ENCODE data around the gene SPRR2B.
"Not testable (repeated sequence)": the region's sequence is repeated elsewhere in the genome, so short reads cannot be mapped to it uniquely, and the experiment has no call there.

SPRR2B gene

DNA sequence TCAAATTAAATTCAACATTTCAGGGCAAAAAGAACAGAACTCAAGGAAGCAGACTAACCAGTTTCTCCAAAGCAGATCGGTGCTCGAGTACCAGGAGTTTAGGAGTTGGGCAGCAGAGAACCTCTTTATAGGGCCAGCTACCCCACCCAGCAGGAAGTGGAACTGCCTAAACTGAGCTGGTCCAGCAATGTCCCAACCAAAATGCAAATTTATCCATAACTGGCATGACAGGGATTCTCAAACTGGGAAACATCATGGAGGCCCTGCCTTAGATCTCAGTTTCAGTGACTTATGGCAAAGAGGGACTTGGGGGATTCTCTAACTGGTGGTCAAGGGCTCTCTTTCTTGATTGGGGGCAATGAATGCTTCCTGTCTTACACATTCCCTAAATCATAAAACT is at the start of gene SPRR2B:
Gene SPRR2B (minus strand): TSS at position 101 of the 400 bp plus-strand sequence. CDS start 772 bp downstream, outside the sequence.
- Histone ChIP-seq H3K36me3 (ENCODE audit: control insufficient read depth, insufficient read depth, low read length) (no peaks in the 10 kb centered on the region), H3K4me3 (ENCODE audit: low read depth, low read length) (no peak within 1 kb of the TSS), H3K27me3 (ENCODE audit: control insufficient read depth, insufficient read depth, low read length) (no peaks in the 10 kb centered on the region), H3K9me3 (ENCODE audit: control insufficient read depth, insufficient read depth, low read length) (no peaks in the 10 kb centered on the region), H3K27ac (ENCODE audit: low read depth, low read length) (no peak within 1 kb of the TSS), H3K4me1 (ENCODE audit: control insufficient read depth, insufficient read depth, low read length) (no peaks in the 10 kb centered on the region), H3K9ac (ENCODE audit: low read depth, low read length) (no peak within 1 kb of the TSS)

DNA sequence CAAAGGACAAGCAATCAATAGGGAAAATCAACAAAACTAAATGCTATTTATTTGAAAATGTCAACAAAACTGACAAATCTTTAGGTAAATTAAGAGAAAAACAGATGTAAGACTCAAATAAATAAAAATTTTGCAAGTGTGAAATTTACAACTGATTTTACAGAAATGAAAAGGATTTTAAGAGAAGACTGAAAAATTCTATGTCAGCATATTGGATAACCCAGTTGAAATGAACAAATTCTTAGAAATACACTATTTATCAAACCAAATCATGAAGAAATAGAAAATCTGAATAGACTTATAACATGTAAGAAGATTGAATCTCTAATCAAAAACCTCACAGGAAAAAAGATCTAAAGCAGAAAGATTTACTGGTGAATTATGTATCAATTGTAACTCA is 49.5 kb upstream of the SPRR2B start:
- Histone ChIP-seq H3K27me3 (ENCODE audit: control insufficient read depth, insufficient read depth, low read length) (no peaks in the 10 kb centered on the region), H3K9ac (ENCODE audit: low read depth, low read length) (no peak overlapping the region), H3K4me1 (ENCODE audit: control insufficient read depth, insufficient read depth, low read length) (peaks cover 13% of the 10 kb centered on the region), H3K9me3 (ENCODE audit: control insufficient read depth, insufficient read depth, low read length) (peaks cover 16% of the 10 kb centered on the region), H3K4me3 (ENCODE audit: low read depth, low read length) (no peak overlapping the region), H3K27ac (ENCODE audit: low read depth, low read length) (no peak overlapping the region), H3K36me3 (ENCODE audit: control insufficient read depth, insufficient read depth, low read length) (no peaks in the 10 kb centered on the region)

DNA sequence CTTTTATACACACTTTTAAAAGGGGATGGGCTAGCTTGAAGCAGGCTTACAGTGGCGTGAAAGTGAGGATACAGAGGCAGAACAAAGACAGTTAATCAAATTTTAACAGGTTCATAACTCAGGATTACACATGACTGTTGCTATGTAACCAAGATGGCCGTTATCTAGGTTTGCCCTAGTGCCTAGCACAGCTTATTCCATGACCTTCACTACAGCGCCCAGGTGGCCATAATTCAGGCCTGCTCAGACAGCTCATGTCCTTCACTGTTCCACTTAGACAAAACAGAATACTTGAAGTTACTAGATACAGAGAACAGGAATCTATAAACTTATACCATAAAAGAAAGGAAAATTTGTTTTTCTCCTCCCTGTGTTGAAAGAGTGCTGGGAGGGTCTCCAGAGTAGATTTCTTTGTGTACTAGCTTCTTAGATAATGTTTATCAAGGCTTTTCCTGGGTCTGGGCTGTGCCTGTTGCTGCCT is 48.1 kb upstream of the SPRR2B start:
- no peak overlapping the region for H3K27ac ChIP-seq (ENCODE audit: low read depth, low read length)
- H3K36me3 ChIP-seq (ENCODE audit: control insufficient read depth, insufficient read depth, low read length): no peaks in the 10 kb centered on the region
- no peak overlapping the region for H3K4me3 ChIP-seq (ENCODE audit: low read depth, low read length)
- no peak overlapping the region for H3K9ac ChIP-seq (ENCODE audit: low read depth, low read length)
- no peaks in the 10 kb centered on the region for H3K27me3 ChIP-seq (ENCODE audit: control insufficient read depth, insufficient read depth, low read length)
- H3K4me1 ChIP-seq (ENCODE audit: control insufficient read depth, insufficient read depth, low read length): peaks cover 11% of the 10 kb centered on the region
- peaks cover 2% of the 10 kb centered on the region; the same call in 1 of the 2 replicates for H3K9me3 ChIP-seq (ENCODE audit: control insufficient read depth, insufficient read depth, low read length)

DNA sequence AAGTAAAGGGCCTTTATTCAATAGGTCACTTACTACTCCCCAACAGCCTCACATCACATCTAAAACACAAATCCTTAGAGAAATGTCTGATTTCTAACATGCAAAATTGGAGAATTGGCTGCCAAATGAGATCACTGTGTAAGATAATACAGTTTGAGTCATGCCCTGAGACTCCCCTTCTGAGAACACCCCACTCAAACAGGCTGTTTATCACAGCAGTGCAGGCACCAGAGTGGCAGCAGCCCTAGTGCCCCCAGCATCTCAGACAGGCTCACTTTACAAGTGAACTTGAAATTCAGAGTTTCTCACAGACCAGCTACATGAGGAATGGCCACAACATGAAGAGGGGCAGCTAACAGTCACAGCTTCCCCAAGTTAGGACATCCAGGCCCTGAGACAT is 43.9 kb upstream of the SPRR2B start:
- H3K27ac ChIP-seq (ENCODE audit: low read depth, low read length); H3K36me3 ChIP-seq (ENCODE audit: control insufficient read depth, insufficient read depth, low read length); H3K9ac ChIP-seq (ENCODE audit: low read depth, low read length); H3K9me3 ChIP-seq (ENCODE audit: control insufficient read depth, insufficient read depth, low read length); H3K27me3 ChIP-seq (ENCODE audit: control insufficient read depth, insufficient read depth, low read length); H3K4me1 ChIP-seq (ENCODE audit: control insufficient read depth, insufficient read depth, low read length); H3K4me3 ChIP-seq (ENCODE audit: low read depth, low read length): not testable (repeated sequence)

DNA sequence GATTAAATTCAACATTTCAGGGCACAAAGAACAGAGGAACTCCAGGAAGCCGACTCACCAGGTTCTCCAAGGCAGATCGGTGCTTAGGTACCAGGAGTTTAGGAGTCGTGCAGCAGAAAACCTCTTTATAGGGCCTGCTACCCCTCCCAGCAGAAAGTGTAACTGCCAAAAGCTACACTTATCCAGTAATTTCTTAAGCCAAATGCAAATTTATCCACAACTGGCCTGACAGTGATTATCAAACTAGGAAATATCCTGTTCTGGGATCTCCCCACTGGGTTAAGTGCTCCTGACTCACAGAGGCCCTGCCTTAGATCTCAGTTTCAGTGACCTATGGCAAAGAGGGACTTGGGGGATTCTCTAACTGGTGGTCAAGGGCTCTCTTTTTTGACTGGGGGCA is 42.0 kb upstream of the SPRR2B start, which contains the start of gene SPRR2F:
Gene SPRR2F (minus strand): TSS at position 101 of the 400 bp plus-strand sequence. CDS start 783 bp downstream, outside the sequence.
- H3K4me3 ChIP-seq (ENCODE audit: low read depth, low read length): no peak within 1 kb of the TSS
- no peaks in the 10 kb centered on the region for H3K36me3 ChIP-seq (ENCODE audit: control insufficient read depth, insufficient read depth, low read length)
- no peaks in the 10 kb centered on the region for H3K9me3 ChIP-seq (ENCODE audit: control insufficient read depth, insufficient read depth, low read length)
- H3K9ac ChIP-seq (ENCODE audit: low read depth, low read length): no peak within 1 kb of the TSS
- H3K4me1 ChIP-seq (ENCODE audit: control insufficient read depth, insufficient read depth, low read length): no peaks in the 10 kb centered on the region
- no peaks in the 10 kb centered on the region for H3K27me3 ChIP-seq (ENCODE audit: control insufficient read depth, insufficient read depth, low read length)
- H3K27ac ChIP-seq (ENCODE audit: low read depth, low read length): no peak within 1 kb of the TSS

DNA sequence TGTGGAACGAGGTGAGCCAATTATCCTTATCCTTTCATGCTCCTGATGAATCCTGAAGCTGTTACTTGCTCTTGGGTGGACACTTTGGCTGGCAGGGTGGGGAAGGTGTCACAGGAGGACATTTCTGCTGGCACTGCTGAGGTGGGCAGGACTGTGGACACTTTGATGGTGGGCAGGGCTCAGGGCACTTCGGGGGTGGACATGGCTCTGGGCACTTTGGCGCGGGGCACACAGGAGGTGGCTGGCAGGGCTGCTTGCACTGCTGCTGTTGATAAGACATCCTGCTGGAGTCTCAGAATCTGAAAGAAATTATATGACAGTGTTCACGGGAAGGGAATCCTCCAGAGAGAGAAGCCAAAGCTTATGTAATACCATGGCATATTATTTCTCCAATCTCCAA is 41.0 kb upstream of the SPRR2B start:
- H3K4me1 ChIP-seq (ENCODE audit: control insufficient read depth, insufficient read depth, low read length); H3K9me3 ChIP-seq (ENCODE audit: control insufficient read depth, insufficient read depth, low read length); H3K36me3 ChIP-seq (ENCODE audit: control insufficient read depth, insufficient read depth, low read length); H3K27ac ChIP-seq (ENCODE audit: low read depth, low read length); H3K9ac ChIP-seq (ENCODE audit: low read depth, low read length); H3K4me3 ChIP-seq (ENCODE audit: low read depth, low read length); H3K27me3 ChIP-seq (ENCODE audit: control insufficient read depth, insufficient read depth, low read length): not testable (repeated sequence)

DNA sequence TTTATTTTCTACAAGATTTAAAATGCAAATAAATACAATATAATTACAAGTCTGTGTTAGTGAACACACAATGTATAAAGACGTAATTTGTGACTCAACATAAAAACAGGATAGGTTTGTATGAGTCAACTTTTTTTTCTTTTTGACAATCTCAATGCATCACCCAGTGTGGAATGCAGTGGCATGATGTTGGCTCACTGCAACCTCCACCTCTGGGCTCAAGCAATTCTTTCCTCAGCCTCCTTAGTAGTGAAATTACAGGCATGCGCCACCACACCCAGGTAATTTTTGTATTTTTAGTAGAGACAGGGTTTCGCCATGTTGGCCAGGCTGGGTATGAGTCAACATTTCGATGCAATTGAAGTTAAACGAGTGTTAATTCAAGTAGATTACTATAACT is 28.8 kb upstream of the SPRR2B start:
- H3K9ac ChIP-seq (ENCODE audit: low read depth, low read length): no peak overlapping the region
- no peaks in the 10 kb centered on the region for H3K4me1 ChIP-seq (ENCODE audit: control insufficient read depth, insufficient read depth, low read length)
- no peak overlapping the region for H3K27ac ChIP-seq (ENCODE audit: low read depth, low read length)
- no peak overlapping the region for H3K4me3 ChIP-seq (ENCODE audit: low read depth, low read length)
- no peaks in the 10 kb centered on the region for H3K9me3 ChIP-seq (ENCODE audit: control insufficient read depth, insufficient read depth, low read length)
- no peaks in the 10 kb centered on the region for H3K36me3 ChIP-seq (ENCODE audit: control insufficient read depth, insufficient read depth, low read length)
- H3K27me3 ChIP-seq (ENCODE audit: control insufficient read depth, insufficient read depth, low read length): no peaks in the 10 kb centered on the region

DNA sequence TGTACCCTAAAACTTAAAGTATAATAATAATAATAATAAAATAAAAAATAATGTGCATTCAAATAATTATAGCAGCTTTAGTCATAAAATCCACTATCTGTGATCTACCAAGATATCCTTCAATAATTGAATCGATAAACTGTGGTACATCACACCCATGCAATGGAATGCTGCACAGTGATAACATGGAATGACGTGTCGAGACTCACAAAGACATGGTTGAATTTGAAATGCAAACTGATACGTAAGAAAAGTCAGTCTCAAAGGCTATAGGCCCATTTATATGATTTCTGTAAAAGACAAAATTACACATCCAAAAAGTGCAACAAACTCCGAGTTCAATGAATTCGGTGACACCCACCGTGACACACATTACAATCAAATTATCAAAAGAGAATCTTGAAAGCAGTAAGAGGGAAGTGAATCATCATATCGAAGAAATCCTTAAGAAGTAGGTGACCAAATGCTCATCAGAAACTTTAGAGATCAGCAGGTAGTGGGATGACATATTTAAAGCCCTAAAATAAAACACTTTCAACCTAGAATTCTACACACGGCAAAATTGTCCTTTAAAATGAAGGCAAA is 28.1 kb upstream of the SPRR2B start:
- Histone ChIP-seq H3K9me3 (ENCODE audit: control insufficient read depth, insufficient read depth, low read length) (no peaks in the 10 kb centered on the region), H3K27me3 (ENCODE audit: control insufficient read depth, insufficient read depth, low read length) (no peaks in the 10 kb centered on the region), H3K27ac (ENCODE audit: low read depth, low read length) (no peak overlapping the region), H3K36me3 (ENCODE audit: control insufficient read depth, insufficient read depth, low read length) (no peaks in the 10 kb centered on the region), H3K4me3 (ENCODE audit: low read depth, low read length) (no peak overlapping the region), H3K9ac (ENCODE audit: low read depth, low read length) (no peak overlapping the region), H3K4me1 (ENCODE audit: control insufficient read depth, insufficient read depth, low read length) (no peaks in the 10 kb centered on the region)

DNA sequence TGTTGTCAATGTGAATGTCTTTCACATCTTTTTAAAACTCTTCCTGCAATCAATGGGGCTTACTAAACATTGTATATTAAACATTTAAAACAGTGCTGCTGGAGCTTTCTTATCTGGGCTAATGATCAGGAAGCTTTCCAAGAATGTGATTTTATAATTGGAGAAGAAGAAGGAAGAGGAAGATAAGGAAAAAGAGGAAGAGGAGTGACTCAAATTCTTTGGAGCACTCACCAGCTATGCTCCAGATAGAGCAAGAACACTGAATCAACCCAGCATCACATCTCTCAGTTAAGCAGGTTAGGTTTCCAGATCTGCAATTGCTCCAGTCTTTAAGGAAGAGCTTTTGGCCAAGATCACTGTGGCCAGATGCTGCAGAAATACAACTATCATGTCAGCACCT is 24.4 kb upstream of the SPRR2B start:
- no peak overlapping the region for H3K9ac ChIP-seq (ENCODE audit: low read depth, low read length)
- no peaks in the 10 kb centered on the region for H3K36me3 ChIP-seq (ENCODE audit: control insufficient read depth, insufficient read depth, low read length)
- no peaks in the 10 kb centered on the region for H3K4me1 ChIP-seq (ENCODE audit: control insufficient read depth, insufficient read depth, low read length)
- no peaks in the 10 kb centered on the region for H3K9me3 ChIP-seq (ENCODE audit: control insufficient read depth, insufficient read depth, low read length)
- H3K4me3 ChIP-seq (ENCODE audit: low read depth, low read length): no peak overlapping the region
- no peaks in the 10 kb centered on the region for H3K27me3 ChIP-seq (ENCODE audit: control insufficient read depth, insufficient read depth, low read length)
- H3K27ac ChIP-seq (ENCODE audit: low read depth, low read length): no peak overlapping the region

DNA sequence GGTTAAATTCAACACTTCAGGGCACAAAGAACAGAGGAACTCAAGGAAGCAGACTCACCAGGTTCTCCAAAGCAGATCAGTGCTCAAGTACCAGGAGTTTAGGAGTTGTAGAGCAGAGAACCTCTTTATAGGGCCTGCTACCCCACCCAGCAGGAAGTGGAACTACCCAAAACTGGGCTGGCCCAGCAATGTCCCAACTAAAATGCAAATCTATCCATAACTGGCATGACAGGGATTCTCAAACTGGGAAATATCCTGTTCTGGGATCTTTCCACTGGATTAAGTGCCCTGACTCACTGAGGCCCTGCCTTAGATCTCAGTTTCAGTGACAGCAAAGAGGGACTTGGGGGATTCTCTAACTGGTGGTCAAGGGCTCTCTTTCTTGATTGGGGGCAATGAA is 23.0 kb upstream of the SPRR2B start, which contains the start of gene SPRR2E:
Gene SPRR2E (minus strand): TSS at position 101 of the 400 bp plus-strand sequence. CDS start 775 bp downstream, outside the sequence.
- H3K27ac ChIP-seq (ENCODE audit: low read depth, low read length): no peak within 1 kb of the TSS
- no peak within 1 kb of the TSS for H3K9ac ChIP-seq (ENCODE audit: low read depth, low read length)
- H3K4me3 ChIP-seq (ENCODE audit: low read depth, low read length): no peak within 1 kb of the TSS
- H3K9me3 ChIP-seq (ENCODE audit: control insufficient read depth, insufficient read depth, low read length): no peaks in the 10 kb centered on the region
- no peaks in the 10 kb centered on the region for H3K36me3 ChIP-seq (ENCODE audit: control insufficient read depth, insufficient read depth, low read length)
- no peaks in the 10 kb centered on the region for H3K4me1 ChIP-seq (ENCODE audit: control insufficient read depth, insufficient read depth, low read length)
- no peaks in the 10 kb centered on the region for H3K27me3 ChIP-seq (ENCODE audit: control insufficient read depth, insufficient read depth, low read length)

DNA sequence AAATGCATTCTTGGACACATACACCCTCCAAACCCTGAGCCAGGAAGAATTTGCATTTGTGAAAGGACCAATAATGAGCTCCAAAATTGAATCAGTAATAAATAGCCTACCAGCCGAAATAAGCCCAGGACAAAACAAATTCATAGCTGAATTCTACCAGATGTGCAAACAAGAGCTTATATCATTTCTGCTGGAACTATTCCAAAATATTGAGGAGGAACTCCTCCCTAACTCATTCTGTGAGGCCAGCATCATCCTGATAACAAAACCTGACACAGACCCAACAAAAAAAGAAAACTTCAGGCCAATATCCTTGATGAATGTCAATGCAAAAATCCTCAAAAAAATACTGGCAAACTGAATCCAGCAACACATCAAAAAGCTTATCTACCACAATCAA is 16.2 kb upstream of the SPRR2B start:
- no peaks in the 10 kb centered on the region for H3K9me3 ChIP-seq (ENCODE audit: control insufficient read depth, insufficient read depth, low read length)
- no peak overlapping the region for H3K9ac ChIP-seq (ENCODE audit: low read depth, low read length)
- H3K27me3 ChIP-seq (ENCODE audit: control insufficient read depth, insufficient read depth, low read length): no peaks in the 10 kb centered on the region
- 0 out of 2 replicates have a peak, but pooled peaks cover 2% of the 10 kb centered on the region for H3K4me1 ChIP-seq (ENCODE audit: control insufficient read depth, insufficient read depth, low read length)
- no peaks in the 10 kb centered on the region for H3K36me3 ChIP-seq (ENCODE audit: control insufficient read depth, insufficient read depth, low read length)
- no peak overlapping the region for H3K4me3 ChIP-seq (ENCODE audit: low read depth, low read length)
- H3K27ac ChIP-seq (ENCODE audit: low read depth, low read length): no peak overlapping the region
